OCI-LY3 (cell line): ENCODE measurements around the gene TSC22D3.

Experiments
- EZH2phosphoT487 ChIP-seq: fragments of 200-600 bp; shearing (Covaris generic); IDR thresholded peaks from 2 replicates; pipeline ENCODE4 v1.6.1; 2018; ENCODE audit warnings: antibody characterized with exemption, mixed run types, low read depth
- TF ChIP-seq, protein P1 (sequence below): fragments of 200-600, 300-600 bp; sonication (generic); IDR thresholded peaks from 2 replicates; pipeline ENCODE4 v1.5.1; 2014; ENCODE audit warnings: antibody characterized with exemption, low read length, low read depth

DNA sequence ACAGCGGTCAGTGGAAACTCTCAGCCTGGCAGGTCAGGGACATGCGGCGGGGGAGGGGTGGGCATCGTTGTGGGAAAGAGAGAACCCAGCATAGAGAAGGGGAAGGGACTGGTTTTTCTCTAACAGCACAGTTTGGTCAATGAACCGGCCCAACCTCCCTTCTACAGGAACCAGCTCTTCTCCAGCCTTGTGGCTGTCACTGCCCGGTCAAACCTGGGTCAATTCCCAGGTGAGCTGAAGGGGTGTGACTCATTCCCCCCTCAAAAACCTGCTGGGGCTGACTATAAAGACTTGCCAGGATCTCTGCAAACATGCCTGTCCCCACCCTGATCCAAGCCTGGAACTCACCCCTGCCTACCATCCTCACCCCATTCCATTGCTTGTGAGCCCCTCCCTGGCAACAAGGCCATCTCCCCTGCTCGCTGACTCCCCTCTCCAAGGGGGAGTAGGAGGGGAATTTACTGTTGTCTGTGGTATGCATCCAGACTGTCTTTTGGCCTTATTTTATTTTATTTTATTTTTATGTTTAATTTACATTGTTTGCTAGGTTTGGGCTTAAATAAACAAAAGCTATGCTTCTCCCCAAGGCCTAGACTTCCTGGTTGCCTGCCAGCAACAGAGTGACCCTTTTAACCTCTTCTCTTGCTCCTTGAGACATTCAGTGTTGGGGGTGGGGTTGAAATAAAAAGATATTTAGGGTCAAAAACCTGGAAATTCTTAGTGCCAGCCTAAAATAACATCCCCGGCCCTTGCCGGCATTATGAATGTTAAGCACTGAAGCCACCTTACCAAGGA lies 49.6 kb downstream of the TSC22D3 start:
- TF ChIP-seq, protein P1, sequence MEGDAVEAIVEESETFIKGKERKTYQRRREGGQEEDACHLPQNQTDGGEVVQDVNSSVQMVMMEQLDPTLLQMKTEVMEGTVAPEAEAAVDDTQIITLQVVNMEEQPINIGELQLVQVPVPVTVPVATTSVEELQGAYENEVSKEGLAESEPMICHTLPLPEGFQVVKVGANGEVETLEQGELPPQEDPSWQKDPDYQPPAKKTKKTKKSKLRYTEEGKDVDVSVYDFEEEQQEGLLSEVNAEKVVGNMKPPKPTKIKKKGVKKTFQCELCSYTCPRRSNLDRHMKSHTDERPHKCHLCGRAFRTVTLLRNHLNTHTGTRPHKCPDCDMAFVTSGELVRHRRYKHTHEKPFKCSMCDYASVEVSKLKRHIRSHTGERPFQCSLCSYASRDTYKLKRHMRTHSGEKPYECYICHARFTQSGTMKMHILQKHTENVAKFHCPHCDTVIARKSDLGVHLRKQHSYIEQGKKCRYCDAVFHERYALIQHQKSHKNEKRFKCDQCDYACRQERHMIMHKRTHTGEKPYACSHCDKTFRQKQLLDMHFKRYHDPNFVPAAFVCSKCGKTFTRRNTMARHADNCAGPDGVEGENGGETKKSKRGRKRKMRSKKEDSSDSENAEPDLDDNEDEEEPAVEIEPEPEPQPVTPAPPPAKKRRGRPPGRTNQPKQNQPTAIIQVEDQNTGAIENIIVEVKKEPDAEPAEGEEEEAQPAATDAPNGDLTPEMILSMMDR = no peak
- TF ChIP-seq EZH2phosphoT487 = no peak
